Measurements from ENCODE around the gene LINGO1.

Gene LINGO1

GRCh38 chr15:77572186-77572585 is 60.5 kb downstream of the LINGO1 start:
- no peak for DNase-seq (ENCODE audit: low read depth)

GRCh38 chr15:77571741-77572140 is 61.0 kb downstream of the LINGO1 start:
- no peak for DNase-seq (ENCODE audit: low read depth)

- no peak for DNase-seq (ENCODE audit: low read depth)
Observed at GRCh38 chr15:77571181-77571580, 61.5 kb downstream of the LINGO1 start.

- no peak for DNase-seq (ENCODE audit: low read depth)
Observed at GRCh38 chr15:77569729-77570125, 63.0 kb downstream of the LINGO1 start.

- no peak for DNase-seq (ENCODE audit: low read depth)
Observed at GRCh38 chr15:77568973-77569728, 63.6 kb downstream of the LINGO1 start.

GRCh38 chr15:77568014-77568972 is 64.4 kb downstream of the LINGO1 start:
- no peak for DNase-seq (ENCODE audit: low read depth)

GRCh38 chr15:77567202-77567601 is 65.5 kb downstream of the LINGO1 start:
- DNase-seq (ENCODE audit: low read depth) = no peak

- no peak for DNase-seq (ENCODE audit: low read depth)
Observed at GRCh38 chr15:77566092-77566491, 66.6 kb downstream of the LINGO1 start.

GRCh38 chr15:77565378-77565915 is 67.3 kb downstream of the LINGO1 start:
- DNase-seq (ENCODE audit: low read depth) = no peak

- no peak for DNase-seq (ENCODE audit: low read depth)
Observed at GRCh38 chr15:77564938-77565337, 67.8 kb downstream of the LINGO1 start.

- no peak for DNase-seq (ENCODE audit: low read depth)
Observed at GRCh38 chr15:77564341-77564740, 68.4 kb downstream of the LINGO1 start.

- no peak for DNase-seq (ENCODE audit: low read depth)
Observed at GRCh38 chr15:77563623-77564156, 69.0 kb downstream of the LINGO1 start.
